ENCODE results near the gene LTBP3. TPM values are rescaled to one million over a fixed set of nuclear protein-coding genes. Genes with fewer than 3 reads are reported as not detected.

Gene LTBP3
- total and polyA plus RNA-seq, 2 donors (not counting 3 experiments of a cell fraction or from before 2014, with no cell fraction given) = 120 to 209 TPM

GRCh38 chr11:65541093-65541982 lies 16.8 kb downstream of the LTBP3 start:
- no peaks in the 10 kb centered on the region for H3K27me3 ChIP-seq (ENCODE audit: control insufficient read depth in 2 of 2, insufficient read depth in 2 of 2, low read length in 2 of 2)
- peaks cover 0 to 24% of the 10 kb centered on the region in 2 experiments for H3K36me3 ChIP-seq (ENCODE audit: control insufficient read depth in 2 of 2, extremely low read depth in 1 of 2, insufficient read depth in 2 of 2, low read length in 2 of 2)
- BruUV-seq (replicated peaks) = no TSS peak
- H3K4me3 ChIP-seq (replicated peaks in 1 of 3; ENCODE audit: insufficient read depth in 1 of 3, low read depth in 1 of 3, low read length in 3 of 3) = peak overlapping the region in 1 of 3 experiments; percentile 38
- no peak overlapping the region for H3K9ac ChIP-seq (replicated peaks; ENCODE audit: extremely low read depth, insufficient read depth, low read length)
- DNase-seq (ENCODE audit: low read depth, low spot score) = peak; percentile 24
- ChIA-PET POLR2A (interaction anchor here (1.1 kb wide), 3 partner anchors 16 to 33 kb away, joined by 3 read pairs; partner anchors contain the start of gene LTBP3), CTCF (interaction anchor here (1.0 to 6.1 kb wide), 15 partner anchors 8 to 344 kb away, joined by 3 to 206 read pairs (median 13); partner anchors contain the start of genes EHBP1L1, FAM89B, KCNK7 and PCNX3)
- H2AFZ ChIP-seq (ENCODE audit: low read depth, low read length) = no peak overlapping the region
- dilution Hi-C loops (cut with MboI; ENCODE audit: extremely low pct_ligation_motif_present, low sequenced_read_pairs) (no loop called here), intact Hi-C loops (cut with micrococcal nuclease) (no loop called here)
- H3K9me1 ChIP-seq (replicated peaks; ENCODE audit: control insufficient read depth, extremely low read depth, insufficient read depth, low read length) = no peaks in the 10 kb centered on the region
- H3K79me2 ChIP-seq (ENCODE audit: control insufficient read depth, insufficient read depth, low read length) = no peaks in the 10 kb centered on the region
- no peak overlapping the region for H3K27ac ChIP-seq (ENCODE audit: insufficient read depth, low read depth, low read length)
- TF ChIP-seq FOS (IDR thresholded peaks at IDR 0.05; ENCODE audit: borderline replicate concordance, insufficient read depth, low read length) (no peak), EZH2 (IDR thresholded peaks at IDR 0.05; ENCODE audit: borderline replicate concordance, low read depth, low read length, severe bottlenecking) (no peak), CTCF (IDR thresholded peaks at IDR 0.05; ENCODE audit: extremely low read depth in 1 of 2, insufficient read depth in 1 of 2, low read depth in 1 of 2, low read length in 2 of 2) (no peak), GATA2 (IDR thresholded peaks at IDR 0.05; ENCODE audit: insufficient read depth, insufficient read length, low read depth, low read length) (no peak), MYC (IDR thresholded peaks at IDR 0.05; ENCODE audit: low read depth, low read length) (no peak), JUN (IDR thresholded peaks at IDR 0.05; ENCODE audit: borderline replicate concordance, insufficient read depth, insufficient read length, low read depth) (no peak), POLR2AphosphoS5 (IDR thresholded peaks at IDR 0.05; ENCODE audit: insufficient read depth, low read depth, low read length) (no peak), POLR2A (IDR thresholded peaks at IDR 0.05; ENCODE audit: low read depth, low read length) (no peak), MAX (IDR thresholded peaks at IDR 0.05; ENCODE audit: insufficient read depth, insufficient read length) (no peak)
- no peak overlapping the region for H3K4me2 ChIP-seq (ENCODE audit: insufficient read depth, low read length)
- no peaks in the 10 kb centered on the region for H4K20me1 ChIP-seq (replicated peaks; ENCODE audit: control insufficient read depth, extremely low read depth, insufficient read depth, low read length)
- no peaks in the 10 kb centered on the region for H3K9me3 ChIP-seq (replicated peaks; ENCODE audit: control insufficient read depth, insufficient read depth, low read length)
- peaks cover 6% of the 10 kb centered on the region for H3K4me1 ChIP-seq (ENCODE audit: control insufficient read depth, extremely low read depth, insufficient read depth, low read length)
- no peak for FAIRE-seq

Measured in endothelial cell of umbilical vein (primary cell).